ENCODE results near the gene PKNOX2. TPM values are rescaled to one million over a fixed set of nuclear protein-coding genes. Genes with fewer than 3 reads are reported as not detected.

The PKNOX2 gene
- total and polyA plus RNA-seq, 9 of the 15 experiments (the other 6 are each of a cell fraction or from before 2014, with no cell fraction given): not detected

GRCh38 chr11:125329786-125330185, 165.2 kb downstream of the PKNOX2 start (continued):
- TF ChIP-seq E2F4 (CRISPR knock-in tag; IDR thresholded peaks at IDR 0.05; ENCODE audit: low read depth) (no peak), ZFPM2 (CRISPR knock-in tag; IDR thresholded peaks at IDR 0.05) (no peak)

- 3% methylated on average over 10 of the region's 10 CpGs for WGBS (ENCODE audit: insufficient coverage, low coverage, missing lambda C conversion rate)
- no peaks in the 10 kb centered on the region for H3K79me2 ChIP-seq (ENCODE audit: control insufficient read depth, insufficient read depth, low read length)
- peaks cover 21 to 66% of the 10 kb centered on the region in 2 experiments; a peak in 4 of 5 replicates for H3K27me3 ChIP-seq (ENCODE audit: control insufficient read depth in 2 of 2, insufficient read depth in 2 of 2, low read length in 2 of 2)
- H3K4me3 ChIP-seq: no peak overlapping the region
- no peak overlapping the region for H3K4me2 ChIP-seq (ENCODE audit: insufficient read depth, low read length)
- ATAC-seq (no peak), DNase-seq (ENCODE audit: extremely low read depth in 1 of 4, low spot score in 3 of 4) (no peak), FAIRE-seq (no peak)
- H3K9ac ChIP-seq (ENCODE audit: insufficient read depth in 1 of 2, low read depth in 2 of 2, low read length in 2 of 2): no peak overlapping the region
- no TSS peak for BruUV-seq (replicated peaks)
- ChIA-PET CTCF (ENCODE audit: low intra/inter-chr PET ratio) (no interaction called here), POLR2A (interaction anchor here (0.8 to 1.5 kb wide), 3 partner anchors 10 to 43 kb away, joined by 3 to 7 read pairs (median 5); no protein-coding TSS in a partner anchor)
- no peak overlapping the region for H3K27ac ChIP-seq (ENCODE audit: extremely low read depth, low read depth, low read length)
- intact Hi-C loops (cut with micrococcal nuclease): no loop called here
- H3K9me3 ChIP-seq (replicated peaks; ENCODE audit: control insufficient read depth, insufficient read depth, low read depth, low read length): no peaks in the 10 kb centered on the region
- no peak for TF ChIP-seq ZNF778 (CRISPR knock-in tag; IDR thresholded peaks at IDR 0.05)
- no peak for TF ChIP-seq POLR2A (conservative IDR thresholded peaks at IDR 0.05)
- no peak for TF ChIP-seq CBFA2T2 (conservative IDR thresholded peaks at IDR 0.05)
- no peak for TF ChIP-seq ZNF511 (CRISPR knock-in tag; IDR thresholded peaks at IDR 0.05)
- TF ChIP-seq XRCC3 (IDR thresholded peaks at IDR 0.05): no peak
- no peak for TF ChIP-seq GATAD2B (IDR thresholded peaks at IDR 0.05; ENCODE audit: borderline replicate concordance)
- no peak for TF ChIP-seq NCOA2 (IDR thresholded peaks at IDR 0.05; ENCODE audit: partially characterized antibody in 2 of 2)
- no peak for TF ChIP-seq CBX2 (IDR thresholded peaks at IDR 0.05; ENCODE audit: insufficient read depth, low read length, poor library complexity, severe bottlenecking)
- no peak for TF ChIP-seq HMGN3 (IDR thresholded peaks at IDR 0.05; ENCODE audit: borderline replicate concordance, extremely low read depth, insufficient read length, low read depth, low read length)
- H2AFZ ChIP-seq (ENCODE audit: low read depth, low read length): no peak overlapping the region
- no peaks in the 10 kb centered on the region for H3K36me3 ChIP-seq (ENCODE audit: control insufficient read depth, insufficient read depth, low read length)
- no peaks in the 10 kb centered on the region for H4K20me1 ChIP-seq (replicated peaks; ENCODE audit: control insufficient read depth, insufficient read depth, low read length)
- no peaks in the 10 kb centered on the region for H3K4me1 ChIP-seq (replicated peaks in 1 of 2; ENCODE audit: control insufficient read depth in 2 of 2, insufficient read depth in 2 of 2, low read length in 2 of 2)
- H3K9me1 ChIP-seq (ENCODE audit: control insufficient read depth, insufficient read depth, low read length): no peaks in the 10 kb centered on the region
- in situ Hi-C loops (cut with MboI): loop anchor here (25.0 kb wide), 1 partner anchor 368 kb away; the partner anchor contains the start of gene CCDC15
These were observed 166.1 kb downstream of the PKNOX2 start for GRCh38 chr11:125330462-125331325.
